Activated naive CD4-positive, alpha-beta T cell treated with anti-CD3 and anti-CD28 coated beads for 36 hours (primary cell): ENCODE data around the gene OGG1. TPM values are rescaled to one million over a fixed set of nuclear protein-coding genes. Genes with fewer than 3 reads are reported as not detected.

Experiments
- CTCF ChIA-PET: fragments of 350-600 bp; sonication (Branson Sonifier 250); formaldehyde crosslinking; loops from one replicate; lab custom pipeline; 2021; ENCODE audit warnings: antibody characterized with exemption; lab: Charles Lee
- DNase-seq: peaks from one replicate; pipeline ENCODE4 v3.0.0-alpha.2; 2020
- H3K27ac Mint-ChIP-seq: one replicate; pipeline ENCODE4 v1.8.0; 2021; ENCODE audit warnings: mild to moderate bottlenecking, mixed read lengths
- H3K27me3 Mint-ChIP-seq: one replicate; pipeline ENCODE4 v1.8.0; 2021; ENCODE audit warnings: low read depth, mixed read lengths
- H3K36me3 Mint-ChIP-seq: one replicate; pipeline ENCODE4 v1.8.0; 2021; ENCODE audit warnings: low read depth, mixed read lengths
- H3K4me1 Mint-ChIP-seq: one replicate; pipeline ENCODE4 v1.8.0; 2021; ENCODE audit warnings: low read depth, mixed read lengths
- H3K4me3 Mint-ChIP-seq: one replicate; pipeline ENCODE4 v1.8.0; 2021; ENCODE audit warnings: mild to moderate bottlenecking, moderate library complexity, mixed read lengths
- H3K9me3 Mint-ChIP-seq: one replicate; pipeline ENCODE4 v1.8.0; 2021; ENCODE audit warnings: mixed read lengths
- intact Hi-C: fragments of 100-400 bp; cut with micrococcal nuclease; formaldehyde crosslinking; loops from one replicate; pipeline ENCODE4 v1.15.1; 2023
- total RNA-seq, 2 experiments: library from RNA; stranded (reverse); gene quantifications; one replicate each; pipeline ENCODE4 v1.2.3, GENCODE V29; 2021

OGG1 gene
- total RNA-seq, 2 experiments from 2014 or later: 26.1 to 28.5 TPM

GRCh38 chr3:9747267-9747666, 2.5 kb upstream of the OGG1 start:
- Mint-ChIP-seq H3K9me3 (no peaks in the 10 kb centered on the region), H3K27me3 (no peaks in the 10 kb centered on the region), H3K4me1 (peaks cover 37% of the 10 kb centered on the region), H3K4me3 (no peak overlapping the region), H3K27ac (no peak overlapping the region), H3K36me3 (peaks cover 56% of the 10 kb centered on the region)
- CTCF ChIA-PET: no interaction called here
- intact Hi-C loops: no loop called here
- DNase-seq: no peak

- CTCF ChIA-PET: interaction anchor here (0.6 kb wide), 1 partner anchor 594 kb away, joined by 4 read pairs; no protein-coding TSS in a partner anchor
- no peaks in the 10 kb centered on the region for H3K27me3 Mint-ChIP-seq
- DNase-seq: no peak
- intact Hi-C loops: no loop called here
- peaks cover 38% of the 10 kb centered on the region for H3K4me1 Mint-ChIP-seq
- no peaks in the 10 kb centered on the region for H3K9me3 Mint-ChIP-seq
- no peak overlapping the region for H3K27ac Mint-ChIP-seq
- no peak overlapping the region for H3K4me3 Mint-ChIP-seq
- H3K36me3 Mint-ChIP-seq: peaks cover 63% of the 10 kb centered on the region
Measured at GRCh38 chr3:9748031-9748430, 1.7 kb upstream of the OGG1 start.

DNA sequence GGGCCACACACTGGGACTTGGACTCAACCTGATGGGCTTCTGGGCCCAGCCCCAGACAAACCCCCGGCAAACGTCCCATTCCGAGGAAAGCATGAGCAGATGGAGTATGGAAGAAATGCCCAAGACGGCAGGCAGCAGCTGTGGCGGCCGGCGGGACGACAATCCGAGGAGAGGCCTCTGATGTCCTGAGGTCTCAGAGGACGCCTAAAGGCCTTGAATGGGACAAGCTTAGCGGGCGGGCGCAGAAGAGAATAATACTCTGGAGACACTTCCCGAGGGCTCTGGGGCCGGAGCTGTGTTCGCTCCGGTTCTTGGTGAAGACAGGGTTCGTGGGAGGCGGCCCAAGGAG, 482 bp upstream of the OGG1 start:
- peak overlapping the region; percentile 97 for H3K4me3 Mint-ChIP-seq

GRCh38 chr3:9750556-9751411, 1.0 kb downstream of the OGG1 start:
- H3K4me1 Mint-ChIP-seq: peaks cover 51% of the 10 kb centered on the region
- H3K27ac Mint-ChIP-seq: peak overlapping the region; percentile 94
- no peak for DNase-seq
- H3K9me3 Mint-ChIP-seq: no peaks in the 10 kb centered on the region
- intact Hi-C loops: loop anchor here (1.0 kb wide), 5 partner anchors 19 to 571 kb away; partner anchors contain the start of genes BRPF1, CRELD1 and SEC13
- CTCF ChIA-PET: interaction anchor here (1.1 to 2.4 kb wide), 4 partner anchors 23 to 313 kb away, joined by 3 to 7 read pairs (median 5); no protein-coding TSS in a partner anchor
- peak overlapping the region; percentile 97 for H3K4me3 Mint-ChIP-seq
- H3K27me3 Mint-ChIP-seq: no peaks in the 10 kb centered on the region
- H3K36me3 Mint-ChIP-seq: peaks cover 60% of the 10 kb centered on the region

More for the DNA sequence above, 482 bp upstream of the OGG1 start:
- no peak for DNase-seq
- Mint-ChIP-seq H3K36me3 (peaks cover 58% of the 10 kb centered on the region), H3K9me3 (no peaks in the 10 kb centered on the region), H3K4me1 (peaks cover 44% of the 10 kb centered on the region), H3K27me3 (no peaks in the 10 kb centered on the region), H3K27ac (peak overlapping the region; percentile 94)
- intact Hi-C loops: loop anchor here (1.0 kb wide), 4 partner anchors 22 to 352 kb away; partner anchors contain the start of genes MTMR14, SETD5 and TADA3
- CTCF ChIA-PET: interaction anchor here (0.9 to 2.4 kb wide), 4 partner anchors 16 to 28 kb away, joined by 3 to 7 read pairs (median 4); partner anchors contain the start of gene BRPF1

DNA sequence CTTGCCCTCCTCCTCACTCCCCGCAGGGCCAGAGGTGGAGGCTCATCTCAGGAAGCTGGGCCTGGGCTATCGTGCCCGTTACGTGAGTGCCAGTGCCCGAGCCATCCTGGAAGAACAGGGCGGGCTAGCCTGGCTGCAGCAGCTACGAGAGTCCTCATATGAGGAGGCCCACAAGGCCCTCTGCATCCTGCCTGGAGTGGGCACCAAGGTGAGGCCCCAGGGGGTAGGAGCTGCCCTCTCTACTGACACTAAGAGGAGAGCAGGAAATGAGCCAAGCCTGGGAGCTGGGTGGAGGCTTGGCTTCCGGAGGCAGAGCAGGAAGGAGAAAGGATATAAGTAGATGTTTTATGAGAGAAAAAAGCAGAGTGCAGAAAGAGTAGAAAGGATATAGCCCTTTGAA, 4.9 kb downstream of the OGG1 start:
- H3K9me3 Mint-ChIP-seq: no peaks in the 10 kb centered on the region
- no peaks in the 10 kb centered on the region for H3K27me3 Mint-ChIP-seq
- CTCF ChIA-PET: interaction anchor here (0.6 kb wide), 1 partner anchor 568 kb away, joined by 3 read pairs; no protein-coding TSS in a partner anchor
- H3K4me3 Mint-ChIP-seq: no peak overlapping the region
- H3K4me1 Mint-ChIP-seq: peaks cover 33% of the 10 kb centered on the region
- peaks cover 51% of the 10 kb centered on the region for H3K36me3 Mint-ChIP-seq
- intact Hi-C loops: no loop called here
- DNase-seq: peak; percentile 30
- peak overlapping the region; percentile 50 for H3K27ac Mint-ChIP-seq

- DNase-seq: no peak
- H3K4me1 Mint-ChIP-seq: peaks cover 13% of the 10 kb centered on the region
- no peak overlapping the region for H3K27ac Mint-ChIP-seq
- H3K27me3 Mint-ChIP-seq: no peaks in the 10 kb centered on the region
- CTCF ChIA-PET: no interaction called here
- no peak overlapping the region for H3K4me3 Mint-ChIP-seq
- H3K9me3 Mint-ChIP-seq: no peaks in the 10 kb centered on the region
- peaks cover 51% of the 10 kb centered on the region for H3K36me3 Mint-ChIP-seq
- intact Hi-C loops: no loop called here
Measured at GRCh38 chr3:9757427-9757826, 7.7 kb downstream of the OGG1 start.

GRCh38 chr3:9760779-9761505, 11.2 kb downstream of the OGG1 start:
- intact Hi-C loops: no loop called here
- Mint-ChIP-seq H3K27me3 (no peaks in the 10 kb centered on the region), H3K9me3 (no peaks in the 10 kb centered on the region), H3K27ac (no peak overlapping the region), H3K4me1 (no peaks in the 10 kb centered on the region), H3K36me3 (peaks cover 34% of the 10 kb centered on the region), H3K4me3 (no peak overlapping the region)
- CTCF ChIA-PET: no interaction called here
- no peak for DNase-seq

GRCh38 chr3:9761919-9762318, 12.2 kb downstream of the OGG1 start:
- Mint-ChIP-seq H3K4me3 (no peak overlapping the region), H3K36me3 (peaks cover 27% of the 10 kb centered on the region), H3K4me1 (no peaks in the 10 kb centered on the region), H3K9me3 (no peaks in the 10 kb centered on the region), H3K27me3 (no peaks in the 10 kb centered on the region), H3K27ac (no peak overlapping the region)
- intact Hi-C loops: no loop called here
- CTCF ChIA-PET: no interaction called here
- DNase-seq: no peak

GRCh38 chr3:9762871-9763270, 13.1 kb downstream of the OGG1 start:
- no peaks in the 10 kb centered on the region for H3K27me3 Mint-ChIP-seq
- no peak for DNase-seq
- CTCF ChIA-PET: interaction anchor here (1.0 kb wide), 1 partner anchor 15 kb away, joined by 3 read pairs; no protein-coding TSS in a partner anchor
- no peaks in the 10 kb centered on the region for H3K9me3 Mint-ChIP-seq
- no peak overlapping the region for H3K27ac Mint-ChIP-seq
- H3K4me1 Mint-ChIP-seq: no peaks in the 10 kb centered on the region
- H3K4me3 Mint-ChIP-seq: no peak overlapping the region
- intact Hi-C loops: no loop called here
- peaks cover 23% of the 10 kb centered on the region for H3K36me3 Mint-ChIP-seq

DNA sequence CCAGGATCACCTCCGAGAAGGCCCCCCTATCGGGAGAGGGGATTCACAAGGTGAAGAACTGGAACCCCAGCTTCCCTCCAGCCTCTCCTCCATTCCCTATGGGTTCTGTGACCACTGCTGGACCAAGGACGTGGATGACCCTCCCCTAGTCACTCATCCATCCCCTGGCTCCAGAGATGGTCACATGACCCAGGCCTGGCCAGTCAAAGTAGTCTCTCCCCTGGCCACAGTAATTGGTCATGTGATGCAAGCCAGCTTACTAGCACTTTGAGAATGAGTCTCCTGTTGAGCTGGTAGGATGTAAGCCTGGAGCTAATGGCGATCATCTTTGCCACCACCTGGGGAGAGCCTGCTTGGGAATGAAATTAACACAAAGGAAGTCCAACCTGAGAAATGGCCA, 16.1 kb downstream of the OGG1 start:
- no peak for DNase-seq
- no peaks in the 10 kb centered on the region for H3K27me3 Mint-ChIP-seq
- no peak overlapping the region for H3K27ac Mint-ChIP-seq
- CTCF ChIA-PET: no interaction called here
- H3K4me1 Mint-ChIP-seq: peaks cover 14% of the 10 kb centered on the region
- intact Hi-C loops: no loop called here
- H3K36me3 Mint-ChIP-seq: peaks cover 5% of the 10 kb centered on the region
- no peaks in the 10 kb centered on the region for H3K9me3 Mint-ChIP-seq
- no peak overlapping the region for H3K4me3 Mint-ChIP-seq

DNA sequence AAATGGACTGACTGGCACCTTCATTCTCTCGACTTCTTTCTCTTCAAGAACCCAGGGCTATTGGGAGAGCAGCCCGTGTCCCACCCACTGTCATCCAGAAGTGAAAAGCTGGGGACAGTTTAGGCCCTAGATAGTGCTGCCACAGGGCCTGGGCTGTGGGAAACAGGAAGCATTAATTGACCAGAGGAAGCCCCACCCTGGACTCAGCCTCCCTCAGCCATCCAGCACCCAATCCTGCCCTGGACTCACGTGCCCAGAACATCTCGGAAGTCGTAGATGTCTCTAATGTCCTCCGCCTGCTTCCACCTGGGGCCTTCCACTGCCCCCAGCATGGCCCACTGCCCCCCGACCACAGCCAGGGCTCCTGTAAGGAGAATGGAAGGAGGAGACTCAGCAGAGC, 17.7 kb downstream of the OGG1 start:
- Mint-ChIP-seq H3K27ac (no peak overlapping the region), H3K9me3 (no peaks in the 10 kb centered on the region), H3K36me3 (no peaks in the 10 kb centered on the region), H3K4me1 (peaks cover 15% of the 10 kb centered on the region), H3K4me3 (no peak overlapping the region), H3K27me3 (no peaks in the 10 kb centered on the region)
- intact Hi-C loops: no loop called here
- CTCF ChIA-PET: interaction anchor here (0.8 kb wide), 1 partner anchor 40 kb away, joined by 3 read pairs; no protein-coding TSS in a partner anchor
- DNase-seq: no peak

DNA sequence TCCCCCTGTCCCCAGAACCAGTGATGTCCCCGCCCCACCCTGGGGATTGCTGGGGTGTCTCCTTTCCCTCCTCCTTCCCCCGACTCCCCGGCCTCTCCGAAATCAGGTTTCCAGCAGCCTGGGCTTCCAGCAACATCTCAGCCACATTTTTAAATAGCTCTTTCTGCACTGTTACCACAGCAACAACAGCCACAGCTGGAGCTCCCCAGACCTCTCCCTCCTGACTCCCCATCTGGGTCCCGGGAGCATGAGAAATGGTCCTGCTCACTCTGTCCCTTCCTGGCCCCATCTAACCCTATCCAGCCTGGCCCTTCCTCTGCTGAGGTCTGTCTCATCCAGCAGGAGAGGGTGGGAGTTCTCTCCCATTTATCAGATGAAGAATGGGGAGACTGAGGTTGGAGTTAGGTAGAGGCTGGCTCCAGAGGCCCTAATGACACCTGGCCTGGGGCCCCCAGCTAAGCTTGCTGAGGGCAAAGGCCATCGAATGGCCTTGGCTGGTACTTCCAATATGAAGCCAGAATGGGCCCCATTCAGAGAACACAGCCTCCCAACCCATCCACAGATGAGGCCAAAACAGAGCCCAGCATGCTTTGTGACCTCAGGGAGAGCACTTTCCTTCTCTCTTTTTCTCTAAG, 18.5 kb downstream of the OGG1 start:
- Mint-ChIP-seq H3K9me3 (no peaks in the 10 kb centered on the region), H3K27me3 (no peaks in the 10 kb centered on the region), H3K27ac (no peak overlapping the region), H3K36me3 (no peaks in the 10 kb centered on the region), H3K4me3 (no peak overlapping the region), H3K4me1 (peaks cover 15% of the 10 kb centered on the region)
- DNase-seq: no peak
- intact Hi-C loops: no loop called here
- CTCF ChIA-PET: interaction anchor here (0.8 kb wide), 1 partner anchor 39 kb away, joined by 3 read pairs; no protein-coding TSS in a partner anchor
